Loucy (cell line): Measurements from ENCODE around the gene TNFRSF14.

Source experiments
- H2AFZ ChIP-seq: fragments of 200-600 bp; sonication (generic); 2 replicates; pipeline ENCODE4 v1.6.0; 2016; ENCODE audit warnings: antibody characterized with exemption, mild to moderate bottlenecking, low read length, moderate library complexity
- H3F3A ChIP-seq: fragments of 200-600 bp; 2 replicates; pipeline ENCODE4 v1.6.0; 2016; ENCODE audit warnings: antibody characterized with exemption, low read depth, mild to moderate bottlenecking
- H3K27me3 ChIP-seq: fragments of 200-600 bp; sonication (generic); 2 replicates; pipeline ENCODE4 v1.6.1; 2014; ENCODE audit warnings: low read length, mild to moderate bottlenecking; ENCODE audit not compliant: insufficient read depth, poor library complexity, severe bottlenecking
- H3K36me3 ChIP-seq: fragments of 200-600 bp; sonication (generic); 2 replicates; pipeline ENCODE4 v1.6.1; 2016; ENCODE audit warnings: low read length; ENCODE audit not compliant: insufficient read depth
- H3K4me1 ChIP-seq: fragments of 200-600 bp; sonication (generic); 2 replicates; pipeline ENCODE4 v1.5.1; 2014; ENCODE audit warnings: low read length, mild to moderate bottlenecking; ENCODE audit not compliant: insufficient read depth, poor library complexity, severe bottlenecking
- H3K4me2 ChIP-seq: fragments of 200-600 bp; sonication (generic); 2 replicates; pipeline ENCODE4 v1.6.0; 2014; ENCODE audit warnings: antibody characterized with exemption, low read length, low read depth, mild to moderate bottlenecking; ENCODE audit not compliant: poor library complexity, severe bottlenecking
- H3K4me3 ChIP-seq: fragments of 200-600 bp; sonication (generic); 2 replicates; pipeline ENCODE4 v1.5.1; 2014; ENCODE audit warnings: low read length, mild to moderate bottlenecking, mixed read lengths; ENCODE audit not compliant: poor library complexity, severe bottlenecking
- H3K79me2 ChIP-seq: fragments of 200-600 bp; sonication (generic); 2 replicates; pipeline ENCODE4 v1.6.1; 2014; ENCODE audit warnings: low read length; ENCODE audit not compliant: insufficient read depth
- H3K9ac ChIP-seq: fragments of 200-600 bp; sonication (generic); 2 replicates; pipeline ENCODE4 v1.6.0; 2014; ENCODE audit warnings: mild to moderate bottlenecking, low read depth, low read length, moderate library complexity; ENCODE audit not compliant: poor library complexity, severe bottlenecking
- H3K9me2 ChIP-seq: fragments of 200-600 bp; sonication (generic); replicated peaks from 2 replicates; pipeline ENCODE4 v1.6.1; 2016; ENCODE audit warnings: low read depth, low read length, mixed read lengths
- H3K9me3 ChIP-seq: fragments of 200-600 bp; sonication (generic); 2 replicates; pipeline ENCODE4 v1.6.1; 2014; ENCODE audit warnings: mild to moderate bottlenecking, antibody characterized with exemption, low read length, low read depth; ENCODE audit not compliant: insufficient read depth
- H4K20me1 ChIP-seq: fragments of 200-600 bp; sonication (generic); 2 replicates; pipeline ENCODE4 v1.6.0; 2014; ENCODE audit warnings: antibody characterized with exemption, low read length, mild to moderate bottlenecking; ENCODE audit not compliant: insufficient read depth, poor library complexity, severe bottlenecking
- CTCF ChIP-seq: fragments of 200-600 bp; sonication (generic); conservative IDR thresholded peaks from 2 replicates; pipeline ENCODE4 v1.5.1; 2014; ENCODE audit warnings: mild to moderate bottlenecking, antibody characterized with exemption, low read length
- EZH2phosphoT487 ChIP-seq: fragments of 200-600 bp; IDR thresholded peaks from 2 replicates; pipeline ENCODE4 v1.6.1; 2018; ENCODE audit warnings: antibody characterized with exemption, mild to moderate bottlenecking, moderate library complexity, borderline replicate concordance

The TNFRSF14 gene

GRCh38 chr1:2532485-2533160 is 23.5 kb upstream of the TNFRSF14 start:
- Histone ChIP-seq H3K27me3 (no peaks in the 10 kb centered on the region), H3K36me3 (no peaks in the 10 kb centered on the region), H3F3A (no peaks in the 10 kb centered on the region), H3K4me1 (no peaks in the 10 kb centered on the region), H2AFZ (no peak overlapping the region), H3K4me3 (no peak overlapping the region), H3K79me2 (no peaks in the 10 kb centered on the region), H3K9me3 (no peaks in the 10 kb centered on the region), H3K9me2 (no peaks in the 10 kb centered on the region), H4K20me1 (no peaks in the 10 kb centered on the region), H3K9ac (no peak overlapping the region), H3K4me2 (no peak overlapping the region)
- TF ChIP-seq EZH2phosphoT487 (no peak), CTCF (no peak)

- no peak overlapping the region for H3K4me2 ChIP-seq
- no peaks in the 10 kb centered on the region for H3K9me3 ChIP-seq
- no peaks in the 10 kb centered on the region for H4K20me1 ChIP-seq
- H3K4me1 ChIP-seq: no peaks in the 10 kb centered on the region
- no peak overlapping the region for H3K4me3 ChIP-seq
- H3K27me3 ChIP-seq: no peaks in the 10 kb centered on the region
- no peaks in the 10 kb centered on the region for H3K9me2 ChIP-seq
- no peaks in the 10 kb centered on the region for H3F3A ChIP-seq
- no peak overlapping the region for H3K9ac ChIP-seq
- no peaks in the 10 kb centered on the region for H3K79me2 ChIP-seq
- H3K36me3 ChIP-seq: no peaks in the 10 kb centered on the region
- no peak overlapping the region for H2AFZ ChIP-seq
- no peak for TF ChIP-seq CTCF
- TF ChIP-seq EZH2phosphoT487: no peak
Measured at GRCh38 chr1:2533365-2533764, 22.8 kb upstream of the TNFRSF14 start.

- Histone ChIP-seq H2AFZ (no peak overlapping the region), H3K4me3 (no peak overlapping the region), H3K9me2 (no peaks in the 10 kb centered on the region), H3K4me2 (no peak overlapping the region), H3K36me3 (no peaks in the 10 kb centered on the region), H3F3A (no peaks in the 10 kb centered on the region), H3K79me2 (no peaks in the 10 kb centered on the region), H3K9me3 (no peaks in the 10 kb centered on the region), H3K27me3 (no peaks in the 10 kb centered on the region), H4K20me1 (no peaks in the 10 kb centered on the region), H3K9ac (no peak overlapping the region), H3K4me1 (no peaks in the 10 kb centered on the region)
- no peak for TF ChIP-seq EZH2phosphoT487
- TF ChIP-seq CTCF: no peak
Measured at GRCh38 chr1:2534315-2534686, 21.9 kb upstream of the TNFRSF14 start.
